ENCODE measurements around the gene IL4. TPM values are rescaled to one million over a fixed set of nuclear protein-coding genes. Genes with fewer than 3 reads are reported as not detected.

IL4 gene
- total and polyA plus RNA-seq, 2 donors (not counting 3 experiments of a cell fraction or from before 2014, with no cell fraction given): not detected

DNA sequence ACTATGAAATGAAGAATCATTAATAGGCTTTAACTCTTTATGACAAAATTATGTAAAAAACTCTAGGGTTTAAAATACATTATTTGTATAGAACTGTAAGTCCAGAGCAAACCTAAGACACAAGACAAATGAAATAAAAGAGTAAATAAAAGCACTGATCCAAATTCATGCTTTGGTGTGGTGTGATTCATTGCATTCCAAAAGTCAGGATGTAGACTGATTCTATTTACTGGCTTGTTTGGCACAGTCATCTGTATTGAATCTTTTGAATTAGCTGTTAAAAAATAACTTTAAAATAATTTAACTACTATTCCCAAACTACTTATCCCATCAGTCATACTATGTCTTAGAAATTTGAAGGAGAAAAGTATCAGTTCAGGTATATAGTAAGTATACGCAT is 31.1 kb downstream of the IL4 start:
- CTCF ChIA-PET: interaction anchor here (1.4 kb wide), 1 partner anchor 14 kb away, joined by 3 read pairs; no protein-coding TSS in a partner anchor
- TF ChIP-seq FOS (IDR thresholded peaks at IDR 0.05; ENCODE audit: borderline replicate concordance, insufficient read depth, low read length): peak; percentile 31
- TF ChIP-seq JUN (IDR thresholded peaks at IDR 0.05; ENCODE audit: borderline replicate concordance, insufficient read depth, insufficient read length, low read depth): no peak
- Histone ChIP-seq H2AFZ (ENCODE audit: low read depth, low read length) (no peak overlapping the region), H3K4me3 (replicated peaks in 1 of 3; ENCODE audit: insufficient read depth in 1 of 3, low read depth in 1 of 3, low read length in 3 of 3) (no peak overlapping the region), H4K20me1 (replicated peaks; ENCODE audit: control insufficient read depth, extremely low read depth, insufficient read depth, low read length) (peaks cover 2% of the 10 kb centered on the region), H3K9me1 (replicated peaks; ENCODE audit: control insufficient read depth, extremely low read depth, insufficient read depth, low read length) (peaks cover 2% of the 10 kb centered on the region), H3K27ac (ENCODE audit: insufficient read depth, low read depth, low read length) (peak overlapping the region; percentile 18), H3K36me3 (ENCODE audit: control insufficient read depth in 2 of 2, extremely low read depth in 1 of 2, insufficient read depth in 2 of 2, low read length in 2 of 2) (no peaks in the 10 kb centered on the region), H3K27me3 (ENCODE audit: control insufficient read depth in 2 of 2, insufficient read depth in 2 of 2, low read length in 2 of 2) (no peaks in the 10 kb centered on the region), H3K4me1 (ENCODE audit: control insufficient read depth, extremely low read depth, insufficient read depth, low read length) (peaks cover 13% of the 10 kb centered on the region), H3K9ac (replicated peaks; ENCODE audit: extremely low read depth, insufficient read depth, low read length) (no peak overlapping the region), H3K4me2 (ENCODE audit: insufficient read depth, low read length) (no peak overlapping the region), H3K79me2 (ENCODE audit: control insufficient read depth, insufficient read depth, low read length) (no peaks in the 10 kb centered on the region), H3K9me3 (replicated peaks; ENCODE audit: control insufficient read depth, insufficient read depth, low read length) (no peaks in the 10 kb centered on the region)
- POLR2A ChIA-PET: no interaction called here
- peak; percentile 40 for DNase-seq (ENCODE audit: low read depth, low spot score)
- FAIRE-seq: peak; percentile 4
- no TSS peak for BruUV-seq (replicated peaks)
- intact Hi-C loops (cut with micrococcal nuclease) (no loop called here), dilution Hi-C loops (cut with MboI; ENCODE audit: extremely low pct_ligation_motif_present, low sequenced_read_pairs) (no loop called here)

DNA sequence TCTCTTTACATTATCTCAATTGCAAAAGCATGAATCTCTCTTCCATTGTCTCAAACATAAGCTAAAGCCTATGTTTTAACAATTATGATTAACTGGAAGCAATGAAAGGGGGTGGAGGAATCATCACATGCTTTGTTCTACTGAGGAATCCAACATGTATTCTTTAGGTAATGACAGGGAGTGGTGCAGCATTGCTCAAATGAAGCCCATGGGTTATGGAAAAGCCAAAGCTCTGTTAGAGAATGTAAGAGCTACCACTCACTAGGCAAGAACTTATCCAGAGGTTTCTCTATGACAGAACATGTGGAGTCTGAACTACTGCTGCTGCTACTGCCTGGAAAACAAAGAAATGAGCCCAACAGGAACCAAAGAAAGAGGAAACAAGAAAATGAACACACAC is 34.9 kb downstream of the IL4 start:
- H3K4me3 ChIP-seq (replicated peaks in 1 of 3; ENCODE audit: insufficient read depth in 1 of 3, low read depth in 1 of 3, low read length in 3 of 3): no peak overlapping the region
- BruUV-seq (replicated peaks): no TSS peak
- peaks cover 13% of the 10 kb centered on the region for H3K4me1 ChIP-seq (ENCODE audit: control insufficient read depth, extremely low read depth, insufficient read depth, low read length)
- TF ChIP-seq JUN (IDR thresholded peaks at IDR 0.05; ENCODE audit: borderline replicate concordance, insufficient read depth, insufficient read length, low read depth) (no peak), POLR2A (IDR thresholded peaks at IDR 0.05; ENCODE audit: low read depth, low read length) (no peak), MYC (IDR thresholded peaks at IDR 0.05; ENCODE audit: low read depth, low read length) (no peak), GATA2 (IDR thresholded peaks at IDR 0.05; ENCODE audit: insufficient read depth, insufficient read length, low read depth, low read length) (no peak), POLR2AphosphoS5 (IDR thresholded peaks at IDR 0.05; ENCODE audit: insufficient read depth, low read depth, low read length) (no peak)
- TF ChIP-seq, protein P1, sequence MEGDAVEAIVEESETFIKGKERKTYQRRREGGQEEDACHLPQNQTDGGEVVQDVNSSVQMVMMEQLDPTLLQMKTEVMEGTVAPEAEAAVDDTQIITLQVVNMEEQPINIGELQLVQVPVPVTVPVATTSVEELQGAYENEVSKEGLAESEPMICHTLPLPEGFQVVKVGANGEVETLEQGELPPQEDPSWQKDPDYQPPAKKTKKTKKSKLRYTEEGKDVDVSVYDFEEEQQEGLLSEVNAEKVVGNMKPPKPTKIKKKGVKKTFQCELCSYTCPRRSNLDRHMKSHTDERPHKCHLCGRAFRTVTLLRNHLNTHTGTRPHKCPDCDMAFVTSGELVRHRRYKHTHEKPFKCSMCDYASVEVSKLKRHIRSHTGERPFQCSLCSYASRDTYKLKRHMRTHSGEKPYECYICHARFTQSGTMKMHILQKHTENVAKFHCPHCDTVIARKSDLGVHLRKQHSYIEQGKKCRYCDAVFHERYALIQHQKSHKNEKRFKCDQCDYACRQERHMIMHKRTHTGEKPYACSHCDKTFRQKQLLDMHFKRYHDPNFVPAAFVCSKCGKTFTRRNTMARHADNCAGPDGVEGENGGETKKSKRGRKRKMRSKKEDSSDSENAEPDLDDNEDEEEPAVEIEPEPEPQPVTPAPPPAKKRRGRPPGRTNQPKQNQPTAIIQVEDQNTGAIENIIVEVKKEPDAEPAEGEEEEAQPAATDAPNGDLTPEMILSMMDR (IDR thresholded peaks at IDR 0.05; ENCODE audit: extremely low read depth in 1 of 2, insufficient read depth in 1 of 2, low read depth in 1 of 2, low read length in 2 of 2): no peak
- H3K79me2 ChIP-seq (ENCODE audit: control insufficient read depth, insufficient read depth, low read length): no peaks in the 10 kb centered on the region
- H3K9ac ChIP-seq (replicated peaks; ENCODE audit: extremely low read depth, insufficient read depth, low read length): no peak overlapping the region
- H3K27me3 ChIP-seq (ENCODE audit: control insufficient read depth in 2 of 2, insufficient read depth in 2 of 2, low read length in 2 of 2): no peaks in the 10 kb centered on the region
- intact Hi-C loops (cut with micrococcal nuclease) (no loop called here), dilution Hi-C loops (cut with MboI; ENCODE audit: extremely low pct_ligation_motif_present, low sequenced_read_pairs) (no loop called here)
- POLR2A ChIA-PET: interaction anchor here (0.7 kb wide), 1 partner anchor 27 kb away, joined by 3 read pairs; no protein-coding TSS in a partner anchor
- H3K36me3 ChIP-seq (ENCODE audit: control insufficient read depth in 2 of 2, extremely low read depth in 1 of 2, insufficient read depth in 2 of 2, low read length in 2 of 2): no peaks in the 10 kb centered on the region
- H3K4me2 ChIP-seq (ENCODE audit: insufficient read depth, low read length): no peak overlapping the region
- FAIRE-seq: no peak
- no peak overlapping the region for H2AFZ ChIP-seq (ENCODE audit: low read depth, low read length)
- no peaks in the 10 kb centered on the region for H3K9me3 ChIP-seq (replicated peaks; ENCODE audit: control insufficient read depth, insufficient read depth, low read length)
- CTCF ChIA-PET: interaction anchor here (0.6 to 1.9 kb wide), 6 partner anchors 8 to 1394 kb away, joined by 3 to 5 read pairs (median 4); partner anchors contain the start of gene KIF3A
- no peak for DNase-seq (ENCODE audit: low read depth, low spot score)
- H4K20me1 ChIP-seq (replicated peaks; ENCODE audit: control insufficient read depth, extremely low read depth, insufficient read depth, low read length): peaks cover 2% of the 10 kb centered on the region
- H3K27ac ChIP-seq (ENCODE audit: insufficient read depth, low read depth, low read length): no peak overlapping the region
- peaks cover 2% of the 10 kb centered on the region for H3K9me1 ChIP-seq (replicated peaks; ENCODE audit: control insufficient read depth, extremely low read depth, insufficient read depth, low read length)
